ENCODE data around the gene RXRA.

RXRA gene

GRCh38 chr9:134367061-134367460 lies 40.8 kb downstream of the RXRA start:
- no peak for DNase-seq (ENCODE audit: low spot score)

- no peak for DNase-seq (ENCODE audit: low spot score)
These were observed 41.7 kb downstream of the RXRA start for GRCh38 chr9:134367791-134368490.

GRCh38 chr9:134368571-134368970 lies 42.3 kb downstream of the RXRA start:
- DNase-seq (ENCODE audit: low spot score) = no peak

DNA sequence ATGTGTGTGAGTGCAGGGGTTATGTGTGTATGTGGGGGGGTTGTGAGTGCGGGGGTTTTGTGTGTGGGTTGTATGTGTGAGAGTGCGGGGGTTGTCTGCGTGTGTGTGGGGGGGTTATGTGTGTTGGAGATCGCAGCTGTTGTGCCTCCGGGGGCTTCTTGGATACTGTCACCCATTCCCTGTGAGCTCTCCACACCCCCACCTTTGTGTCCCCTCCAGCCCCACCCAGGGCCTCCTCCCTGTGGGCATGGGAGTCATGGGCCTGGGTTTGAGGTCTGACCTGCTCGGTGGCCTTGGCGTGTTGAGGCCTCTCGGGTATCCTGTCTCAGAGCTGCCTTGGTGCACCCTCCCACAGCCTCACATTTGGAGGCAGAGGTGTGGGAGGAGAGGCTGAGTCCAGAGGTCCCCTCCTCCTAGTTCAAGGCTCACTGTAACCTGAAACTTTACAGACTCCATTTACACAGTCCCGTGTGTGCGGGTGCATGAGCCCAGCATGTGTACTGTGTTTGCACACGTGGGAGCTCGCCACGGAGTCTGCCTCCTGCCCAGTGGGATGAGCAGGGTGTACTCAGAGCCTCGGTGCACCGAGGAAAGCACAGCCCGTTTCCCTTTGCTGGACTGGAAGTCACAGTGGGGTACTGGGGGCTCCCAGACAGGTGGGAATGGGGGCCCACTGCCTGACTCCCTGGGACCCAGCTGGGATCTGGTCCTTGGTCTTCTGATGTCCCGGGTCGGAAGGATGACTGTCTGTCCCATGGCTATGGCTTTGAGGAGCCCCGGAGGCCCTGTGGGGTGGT lies 43.4 kb downstream of the RXRA start:
- no peak for DNase-seq (ENCODE audit: low spot score)

DNA sequence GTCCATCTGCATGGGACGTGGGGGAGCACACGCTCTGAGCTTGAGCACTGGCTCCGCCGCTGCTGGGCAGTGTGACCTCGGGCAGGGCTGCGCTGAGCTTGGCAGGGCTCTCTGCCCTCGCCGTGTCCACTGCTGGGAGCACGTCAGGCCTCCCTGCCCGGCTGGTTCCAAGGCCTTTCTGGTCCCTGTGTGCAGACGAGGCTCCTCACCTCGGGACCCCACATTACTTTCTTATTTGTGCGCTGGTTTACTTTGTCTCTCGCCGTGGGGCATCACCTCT lies 43.9 kb downstream of the RXRA start:
- no peak for DNase-seq (ENCODE audit: low spot score)

GRCh38 chr9:134370638-134371037 lies 44.4 kb downstream of the RXRA start:
- DNase-seq (ENCODE audit: low spot score) = no peak

DNA sequence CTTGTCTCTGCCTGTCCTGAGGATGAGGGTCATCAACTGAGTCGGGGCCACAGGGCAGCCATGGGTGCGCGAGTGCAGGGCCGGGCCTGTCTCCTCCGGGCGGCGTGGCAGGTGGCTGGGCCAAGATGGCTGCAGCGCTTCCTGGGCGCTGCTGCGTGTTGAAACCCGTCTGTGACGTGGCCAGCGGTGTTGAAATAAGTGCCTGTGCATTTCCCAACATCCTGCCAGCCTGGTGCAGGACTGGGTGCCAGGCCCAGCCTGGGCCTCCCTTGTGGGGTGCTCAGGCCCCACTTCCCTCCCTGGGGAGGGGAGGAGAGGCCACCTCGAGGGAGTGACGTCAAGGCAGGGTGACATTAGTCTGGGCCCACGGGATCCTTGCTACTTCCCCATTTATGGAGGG lies 45.5 kb downstream of the RXRA start:
- no peak for DNase-seq (ENCODE audit: low spot score)

DNA sequence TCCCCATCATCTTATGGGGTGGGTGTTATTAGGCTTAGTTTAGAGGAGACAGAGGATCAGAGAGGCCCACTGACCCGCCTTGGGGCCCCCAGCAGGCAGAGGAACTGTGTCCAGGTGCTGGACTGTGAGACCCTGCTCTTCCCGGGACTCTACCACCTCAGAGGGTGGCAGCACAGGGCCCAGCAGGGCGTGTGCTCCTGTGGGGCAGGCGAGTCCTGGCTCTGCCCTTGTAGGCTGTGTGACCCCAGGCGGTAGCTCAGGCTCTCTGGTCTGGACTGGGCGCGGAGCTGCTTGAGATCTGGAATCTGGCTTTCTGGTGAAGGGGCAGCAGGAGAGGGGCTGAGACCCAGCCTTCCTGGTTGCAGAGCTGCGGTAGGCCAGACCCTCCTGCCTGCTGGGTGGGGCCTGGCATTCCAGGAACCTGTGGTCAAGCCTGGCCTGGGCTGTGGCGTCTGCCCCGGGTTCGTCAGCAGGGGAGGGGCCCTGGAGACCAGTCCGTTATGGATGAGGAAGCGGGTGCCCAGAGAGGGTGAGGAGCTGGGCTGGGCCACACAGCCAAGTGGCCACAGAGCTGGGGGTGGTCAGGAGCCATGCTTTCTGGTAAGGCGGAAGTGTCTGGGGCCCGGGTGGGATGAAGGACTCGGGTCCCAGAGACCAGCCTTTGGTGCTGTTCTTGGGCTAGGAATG lies 46.5 kb downstream of the RXRA start:
- peak; percentile 59 for DNase-seq (ENCODE audit: low spot score)

DNA sequence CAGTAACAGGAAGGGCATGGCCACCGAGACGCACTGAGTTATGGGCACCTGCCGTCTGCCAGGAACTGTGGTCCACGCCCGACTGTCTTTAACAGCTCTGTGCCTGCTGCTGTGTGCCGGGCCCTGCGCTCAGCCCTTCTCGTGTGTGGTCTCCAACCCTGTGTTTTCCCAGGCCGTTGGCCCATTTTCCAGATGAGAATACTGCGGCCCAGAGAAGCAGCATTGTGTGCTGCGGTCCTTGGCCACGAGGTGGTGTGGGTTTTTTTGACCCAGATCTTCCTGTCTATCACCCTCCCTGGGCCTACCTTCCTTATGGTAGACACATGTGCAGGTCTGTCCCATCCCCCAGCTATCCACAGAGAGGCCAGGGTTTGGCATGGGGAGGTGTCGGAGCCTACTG lies 47.0 kb downstream of the RXRA start:
- DNase-seq (ENCODE audit: low spot score) = no peak

DNA sequence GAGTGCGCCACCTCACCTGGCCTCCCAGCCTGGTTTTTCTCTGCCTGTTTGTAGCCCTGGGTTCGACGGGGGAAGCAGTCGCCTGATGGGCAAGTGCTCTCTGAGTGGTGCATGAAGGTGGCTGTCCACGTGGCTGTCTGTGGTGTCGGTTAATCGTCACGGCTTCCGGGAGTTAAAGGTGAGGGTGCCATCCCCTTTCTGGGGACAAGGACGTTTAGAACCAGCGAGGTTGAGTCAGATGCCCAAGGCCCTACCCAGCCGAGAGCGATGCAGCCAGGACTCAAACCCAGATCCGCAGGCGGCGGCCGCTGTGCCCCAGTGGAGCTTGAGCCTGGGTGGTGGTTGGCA lies 47.7 kb downstream of the RXRA start:
- DNase-seq (ENCODE audit: low spot score) = no peak

- no peak for DNase-seq (ENCODE audit: low spot score)
These were observed 48.2 kb downstream of the RXRA start for GRCh38 chr9:134374301-134375010.

GRCh38 chr9:134375011-134375390 lies 48.7 kb downstream of the RXRA start:
- DNase-seq (ENCODE audit: low spot score) = peak; percentile 61

- peak; percentile 58 for DNase-seq (ENCODE audit: low spot score)
These were observed 49.5 kb downstream of the RXRA start for GRCh38 chr9:134375430-134376385.

- no peak for DNase-seq (ENCODE audit: low spot score)
These were observed 50.3 kb downstream of the RXRA start for GRCh38 chr9:134376386-134377142.

DNA sequence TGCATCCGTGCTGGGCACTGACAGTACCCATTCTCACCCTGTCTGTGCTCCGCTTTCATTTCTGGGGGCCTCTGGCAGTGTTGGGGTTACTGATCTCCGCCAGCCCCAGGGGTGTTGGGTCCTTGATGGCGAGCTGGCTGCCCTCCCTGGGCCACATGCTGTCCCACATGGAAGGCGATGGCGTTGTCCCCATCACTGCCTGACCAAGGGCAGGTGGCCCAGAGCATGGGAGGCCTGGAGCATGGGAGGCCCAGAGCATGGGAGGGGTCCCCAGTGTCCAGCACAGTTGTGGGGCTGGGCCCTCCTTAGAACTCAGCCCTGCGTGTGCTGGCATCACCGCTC lies 50.9 kb downstream of the RXRA start:
- DNase-seq (ENCODE audit: low spot score) = no peak

- no peak for DNase-seq (ENCODE audit: low spot score)
These were observed 51.7 kb downstream of the RXRA start for GRCh38 chr9:134377976-134378375.

DNA sequence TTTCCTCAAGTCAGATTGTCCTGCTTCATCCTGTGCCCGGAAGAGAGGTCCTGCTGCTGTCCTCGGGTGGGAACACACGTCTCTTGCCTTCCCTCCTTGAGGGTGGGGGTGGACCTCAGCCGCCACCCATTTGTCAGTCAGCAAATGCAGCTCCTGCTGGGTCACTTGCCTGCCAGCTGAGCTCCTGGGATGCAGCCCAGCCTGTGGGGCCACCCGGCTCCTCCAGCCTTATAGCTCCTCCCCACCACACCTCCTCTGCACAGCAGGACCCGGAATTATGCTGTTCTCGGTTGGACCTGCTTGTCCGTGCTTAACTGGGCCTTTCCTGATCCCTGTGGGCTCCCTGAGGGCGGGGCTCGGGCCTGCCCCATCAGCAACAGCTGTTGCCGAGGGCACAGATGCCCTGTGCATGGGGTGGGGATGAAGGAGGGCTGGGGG lies 52.7 kb downstream of the RXRA start:
- DNase-seq (ENCODE audit: low spot score) = peak; percentile 87

GRCh38 chr9:134379831-134380365 lies 53.6 kb downstream of the RXRA start:
- no peak for DNase-seq (ENCODE audit: low spot score)

GRCh38 chr9:134380542-134381271 lies 54.5 kb downstream of the RXRA start:
- DNase-seq (ENCODE audit: low spot score) = no peak

DNA sequence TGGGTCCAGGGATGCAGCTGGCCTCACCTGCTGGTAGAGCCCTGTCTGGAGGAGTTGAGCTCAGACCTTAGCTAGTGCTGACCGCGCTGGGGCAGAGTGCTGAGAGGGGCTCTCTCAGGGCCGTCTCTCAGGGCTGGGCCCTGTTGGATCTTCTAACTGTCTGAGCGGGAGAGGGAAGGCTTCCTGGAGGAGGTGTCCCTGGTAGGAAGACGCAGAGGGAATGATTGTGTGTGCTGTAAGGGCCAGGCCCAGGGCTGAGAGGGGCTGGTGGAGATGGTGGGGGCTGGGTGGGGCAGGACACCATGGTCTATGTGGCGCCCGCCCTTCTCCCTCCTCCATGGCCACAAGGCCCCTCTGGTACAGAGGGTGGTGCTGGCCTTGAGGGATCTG lies 55.0 kb downstream of the RXRA start:
- DNase-seq (ENCODE audit: low spot score) = no peak
